Measurements from ENCODE around the gene CUX1. TPM values are rescaled to one million over a fixed set of nuclear protein-coding genes. Genes with fewer than 3 reads are reported as not detected.

The CUX1 gene
- total RNA-seq, 1 experiment from 2014 or later, result 53.5 TPM

DNA sequence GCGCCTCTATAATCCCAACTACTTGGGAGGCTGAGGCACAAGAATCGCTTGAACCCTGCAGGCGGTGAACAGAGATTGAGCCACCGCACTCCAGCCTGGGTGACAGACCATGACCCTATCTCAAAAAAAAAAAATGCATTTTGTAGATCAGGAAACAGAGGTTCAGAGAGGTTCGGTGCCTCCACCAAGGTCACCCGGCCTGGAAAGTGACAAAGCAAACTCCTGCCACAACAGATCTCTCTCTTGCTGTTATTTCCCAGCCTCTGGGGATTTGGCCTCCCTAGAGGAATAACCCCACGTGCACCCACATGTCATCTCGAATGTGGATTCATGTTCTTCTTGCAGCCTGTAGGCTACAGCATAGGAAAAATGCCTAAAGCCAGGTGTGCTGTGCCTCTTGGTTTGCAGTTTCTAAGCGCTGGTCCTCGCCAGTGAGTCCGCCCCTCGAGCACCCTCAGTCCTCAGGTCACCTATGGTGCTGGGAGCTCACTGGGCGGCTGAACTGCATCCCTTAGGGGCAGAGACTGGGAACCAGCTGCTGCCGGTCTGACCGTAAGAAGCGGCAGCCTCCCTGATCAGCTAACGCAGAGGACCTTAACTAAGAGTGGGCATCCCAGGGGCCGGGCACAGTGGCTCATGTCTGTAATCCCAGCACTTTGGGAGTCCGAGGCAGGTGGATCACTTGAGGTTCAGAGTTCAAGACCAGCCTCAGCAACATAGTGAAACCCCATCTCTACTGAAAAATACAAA, 417.6 kb downstream of the CUX1 start:
- Histone ChIP-seq H3K56ac (ENCODE audit: insufficient read length, low read depth, low read length) (no peak overlapping the region), H2AK5ac (ENCODE audit: insufficient read length, low read length) (no peak overlapping the region), H3K4me1 (ENCODE audit: insufficient read depth, low read length) (no peaks in the 10 kb centered on the region), H3K18ac (ENCODE audit: insufficient read length, low read depth, low read length) (no peak overlapping the region), H3T11ph (ENCODE audit: low read length) (no peak overlapping the region), H3K14ac (ENCODE audit: insufficient read depth, low read length) (no peak overlapping the region), H3K4me2 (ENCODE audit: insufficient read depth, insufficient read length, low read length) (no peak overlapping the region), H4K5ac (ENCODE audit: insufficient read length, low read depth, low read length) (no peak overlapping the region), H4K8ac (replicated peaks; ENCODE audit: insufficient read length, low read depth, low read length) (no peak overlapping the region), H3K9ac (ENCODE audit: extremely low read depth, insufficient read length, low read length) (no peak overlapping the region), H4K91ac (ENCODE audit: insufficient read length, low read depth, low read length) (no peak overlapping the region), H3K9me3 (ENCODE audit: control insufficient read depth, low read depth, low read length) (no peaks in the 10 kb centered on the region), H2BK20ac (ENCODE audit: low read depth, low read length, poor library complexity, severe bottlenecking) (no peak overlapping the region), H3K27ac (ENCODE audit: insufficient read length, low read depth, low read length) (no peak overlapping the region), H2AFZ (ENCODE audit: low read length) (no peak overlapping the region), H2BK15ac (ENCODE audit: low read depth, low read length) (no peak overlapping the region), H3K23me2 (ENCODE audit: insufficient read length, low read depth, low read length, poor library complexity, severe bottlenecking) (no peaks in the 10 kb centered on the region), H2BK5ac (ENCODE audit: insufficient read length, low read length) (no peak overlapping the region), H3K4ac (ENCODE audit: low read depth, low read length) (no peak overlapping the region), H2BK12ac (ENCODE audit: insufficient read length, low read depth, low read length) (no peak overlapping the region), H3K27me3 (ENCODE audit: insufficient read depth, low read length) (no peaks in the 10 kb centered on the region), H2BK120ac (ENCODE audit: low read depth, low read length, poor library complexity, severe bottlenecking) (no peak overlapping the region), H3K79me2 (ENCODE audit: insufficient read depth, low read length) (no peaks in the 10 kb centered on the region), H3K79me1 (ENCODE audit: insufficient read depth, low read depth, low read length, poor library complexity, severe bottlenecking) (peaks cover 3% of the 10 kb centered on the region), H3K23ac (ENCODE audit: insufficient read length, low read depth, low read length) (no peak overlapping the region), H4K20me1 (ENCODE audit: control insufficient read depth, insufficient read depth, insufficient read length) (no peaks in the 10 kb centered on the region)
- TF ChIP-seq, protein P1, sequence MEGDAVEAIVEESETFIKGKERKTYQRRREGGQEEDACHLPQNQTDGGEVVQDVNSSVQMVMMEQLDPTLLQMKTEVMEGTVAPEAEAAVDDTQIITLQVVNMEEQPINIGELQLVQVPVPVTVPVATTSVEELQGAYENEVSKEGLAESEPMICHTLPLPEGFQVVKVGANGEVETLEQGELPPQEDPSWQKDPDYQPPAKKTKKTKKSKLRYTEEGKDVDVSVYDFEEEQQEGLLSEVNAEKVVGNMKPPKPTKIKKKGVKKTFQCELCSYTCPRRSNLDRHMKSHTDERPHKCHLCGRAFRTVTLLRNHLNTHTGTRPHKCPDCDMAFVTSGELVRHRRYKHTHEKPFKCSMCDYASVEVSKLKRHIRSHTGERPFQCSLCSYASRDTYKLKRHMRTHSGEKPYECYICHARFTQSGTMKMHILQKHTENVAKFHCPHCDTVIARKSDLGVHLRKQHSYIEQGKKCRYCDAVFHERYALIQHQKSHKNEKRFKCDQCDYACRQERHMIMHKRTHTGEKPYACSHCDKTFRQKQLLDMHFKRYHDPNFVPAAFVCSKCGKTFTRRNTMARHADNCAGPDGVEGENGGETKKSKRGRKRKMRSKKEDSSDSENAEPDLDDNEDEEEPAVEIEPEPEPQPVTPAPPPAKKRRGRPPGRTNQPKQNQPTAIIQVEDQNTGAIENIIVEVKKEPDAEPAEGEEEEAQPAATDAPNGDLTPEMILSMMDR (conservative IDR thresholded peaks at IDR 0.05), result no peak
- no peak for DNase-seq
- Mint-ChIP-seq H3K27ac (no peak overlapping the region), H3K36me3 (ENCODE audit: insufficient read depth in 1 of 3, low read depth in 3 of 3) (peaks cover 13 to 56% (median 31%) of the 10 kb centered on the region in 3 experiments; a peak in 6 of 7 replicates), H3K4me1 (0 out of 4 replicates have a peak, but pooled peaks cover 0 to 3% of the 10 kb centered on the region in 2 experiments), H3K9me3 (no peaks in the 10 kb centered on the region), H3K4me3 (no peak overlapping the region), H3K27me3 (ENCODE audit: low read depth) (no peaks in the 10 kb centered on the region)
- no CpG with 5 or more reads among the region's 19 CpGs for WGBS (ENCODE audit: extremely low coverage, insufficient read length, low lambda C conversion rate)

Data from H9 (cell line).